ENCODE measurements around the gene ZNF343.

ZNF343 gene

GRCh38 chr20:2469991-2470422 lies 38.7 kb downstream of the ZNF343 start:
- DNase-seq = peak; percentile 41 to 52

GRCh38 chr20:2468581-2469407 lies 39.9 kb downstream of the ZNF343 start:
- DNase-seq = no peak

GRCh38 chr20:2467412-2467811 lies 41.3 kb downstream of the ZNF343 start:
- no peak for DNase-seq

- DNase-seq = no peak
Measured at GRCh38 chr20:2465100-2465499, 43.6 kb downstream of the ZNF343 start.

GRCh38 chr20:2463616-2464365 lies 44.9 kb downstream of the ZNF343 start:
- DNase-seq = no peak

- DNase-seq = no peak
Measured at GRCh38 chr20:2462484-2462883, 46.2 kb downstream of the ZNF343 start.

- DNase-seq = no peak
Measured at GRCh38 chr20:2460752-2461424, 47.8 kb downstream of the ZNF343 start.

- DNase-seq = no peak
Measured at GRCh38 chr20:2459981-2460751, 48.5 kb downstream of the ZNF343 start.

GRCh38 chr20:2458919-2459499 lies 49.7 kb downstream of the ZNF343 start:
- no peak for DNase-seq

GRCh38 chr20:2455771-2456497 lies 52.8 kb downstream of the ZNF343 start:
- no peak for DNase-seq

- no peak for DNase-seq
Measured at GRCh38 chr20:2453792-2454191, 54.9 kb downstream of the ZNF343 start.

- DNase-seq = peak; percentile 38 to 87
Measured at GRCh38 chr20:2451939-2452732, 56.6 kb downstream of the ZNF343 start.

GRCh38 chr20:2451422-2451821 lies 57.3 kb downstream of the ZNF343 start:
- DNase-seq = no peak

- no peak for DNase-seq
Measured at GRCh38 chr20:2449386-2449785, 59.3 kb downstream of the ZNF343 start.

GRCh38 chr20:2446845-2447244 lies 61.9 kb downstream of the ZNF343 start:
- DNase-seq = peak; percentile 59 to 68

All from inflammatory macrophage treated with lipopolysaccharide for 1 hour (primary cell).